ENCODE data around the gene VAV1. TPM values are rescaled to one million over a fixed set of nuclear protein-coding genes. Genes with fewer than 3 reads are reported as not detected.

The VAV1 gene
- total and polyA plus RNA-seq, 2 donors (not counting 3 experiments of a cell fraction or from before 2014, with no cell fraction given), result not detected

DNA sequence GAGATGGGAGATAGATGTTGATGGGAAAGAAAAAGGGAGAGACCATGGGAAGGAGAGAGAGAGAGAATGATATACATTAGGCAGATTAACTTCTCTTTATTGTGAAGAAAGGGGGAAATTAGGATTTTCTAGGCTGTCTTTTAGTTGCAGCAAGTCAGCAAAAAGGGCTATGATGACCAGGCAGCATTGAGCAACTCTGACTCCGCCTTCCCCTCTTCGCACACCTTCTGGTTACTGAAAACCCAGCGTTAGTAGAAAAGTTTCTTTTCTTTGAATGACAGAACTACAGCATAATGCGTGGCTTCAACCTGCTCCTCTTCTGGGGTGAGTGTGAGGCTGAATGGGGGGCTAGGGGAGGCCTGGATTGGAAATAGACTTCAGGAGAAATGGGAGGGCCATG, 114.8 kb downstream of the VAV1 start, which contains the start of gene ADGRE1:
Gene ADGRE1, plus strand, starts transcription at position 264 of the 400 bp plus-strand sequence. Its CDS starts 30 bp downstream, at position 294.
- DNase-seq (ENCODE audit: low read depth, low spot score) (no peak), FAIRE-seq (no peak)
- H3K79me2 ChIP-seq (ENCODE audit: control insufficient read depth, insufficient read depth, low read length), result no peaks in the 10 kb centered on the region
- TF ChIP-seq POLR2A (IDR thresholded peaks at IDR 0.05; ENCODE audit: low read depth, low read length), result no peak
- TF ChIP-seq POLR2AphosphoS5 (IDR thresholded peaks at IDR 0.05; ENCODE audit: insufficient read depth, low read depth, low read length), result no peak
- TF ChIP-seq JUN (IDR thresholded peaks at IDR 0.05; ENCODE audit: borderline replicate concordance, insufficient read depth, insufficient read length, low read depth), result no peak
- TF ChIP-seq, protein P1, sequence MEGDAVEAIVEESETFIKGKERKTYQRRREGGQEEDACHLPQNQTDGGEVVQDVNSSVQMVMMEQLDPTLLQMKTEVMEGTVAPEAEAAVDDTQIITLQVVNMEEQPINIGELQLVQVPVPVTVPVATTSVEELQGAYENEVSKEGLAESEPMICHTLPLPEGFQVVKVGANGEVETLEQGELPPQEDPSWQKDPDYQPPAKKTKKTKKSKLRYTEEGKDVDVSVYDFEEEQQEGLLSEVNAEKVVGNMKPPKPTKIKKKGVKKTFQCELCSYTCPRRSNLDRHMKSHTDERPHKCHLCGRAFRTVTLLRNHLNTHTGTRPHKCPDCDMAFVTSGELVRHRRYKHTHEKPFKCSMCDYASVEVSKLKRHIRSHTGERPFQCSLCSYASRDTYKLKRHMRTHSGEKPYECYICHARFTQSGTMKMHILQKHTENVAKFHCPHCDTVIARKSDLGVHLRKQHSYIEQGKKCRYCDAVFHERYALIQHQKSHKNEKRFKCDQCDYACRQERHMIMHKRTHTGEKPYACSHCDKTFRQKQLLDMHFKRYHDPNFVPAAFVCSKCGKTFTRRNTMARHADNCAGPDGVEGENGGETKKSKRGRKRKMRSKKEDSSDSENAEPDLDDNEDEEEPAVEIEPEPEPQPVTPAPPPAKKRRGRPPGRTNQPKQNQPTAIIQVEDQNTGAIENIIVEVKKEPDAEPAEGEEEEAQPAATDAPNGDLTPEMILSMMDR (IDR thresholded peaks at IDR 0.05; ENCODE audit: extremely low read depth in 1 of 2, insufficient read depth in 1 of 2, low read depth in 1 of 2, low read length in 2 of 2), result no peak
- TF ChIP-seq FOS (IDR thresholded peaks at IDR 0.05; ENCODE audit: borderline replicate concordance, insufficient read depth, low read length), result no peak
- TF ChIP-seq EZH2 (IDR thresholded peaks at IDR 0.05; ENCODE audit: borderline replicate concordance, low read depth, low read length, severe bottlenecking), result no peak
- no peak for TF ChIP-seq MYC (IDR thresholded peaks at IDR 0.05; ENCODE audit: low read depth, low read length)
- TF ChIP-seq, protein P2, sequence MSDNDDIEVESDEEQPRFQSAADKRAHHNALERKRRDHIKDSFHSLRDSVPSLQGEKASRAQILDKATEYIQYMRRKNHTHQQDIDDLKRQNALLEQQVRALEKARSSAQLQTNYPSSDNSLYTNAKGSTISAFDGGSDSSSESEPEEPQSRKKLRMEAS (IDR thresholded peaks at IDR 0.05; ENCODE audit: insufficient read depth, insufficient read length), result no peak
- TF ChIP-seq GATA2 (IDR thresholded peaks at IDR 0.05; ENCODE audit: insufficient read depth, insufficient read length, low read depth, low read length), result no peak
- intact Hi-C loops (cut with micrococcal nuclease) (no loop called here), dilution Hi-C loops (cut with MboI; ENCODE audit: extremely low pct_ligation_motif_present, low sequenced_read_pairs) (no loop called here)
- H3K9ac ChIP-seq (replicated peaks; ENCODE audit: extremely low read depth, insufficient read depth, low read length), result no peak within 1 kb of the TSS
- POLR2A ChIA-PET, result no interaction called here
- H2AFZ ChIP-seq (ENCODE audit: low read depth, low read length), result no peak within 1 kb of the TSS
- H3K9me1 ChIP-seq (replicated peaks; ENCODE audit: control insufficient read depth, extremely low read depth, insufficient read depth, low read length), result no peaks in the 10 kb centered on the region
- no peaks in the 10 kb centered on the region for H3K36me3 ChIP-seq (ENCODE audit: control insufficient read depth in 2 of 2, extremely low read depth in 1 of 2, insufficient read depth in 2 of 2, low read length in 2 of 2)
- BruUV-seq (replicated peaks), result no TSS peak
- no peaks in the 10 kb centered on the region for H4K20me1 ChIP-seq (replicated peaks; ENCODE audit: control insufficient read depth, extremely low read depth, insufficient read depth, low read length)
- CTCF ChIA-PET, result interaction anchor here (1.3 kb wide), 1 partner anchor 24 kb away, joined by 3 read pairs; no protein-coding TSS in a partner anchor
- no peaks in the 10 kb centered on the region for H3K4me1 ChIP-seq (ENCODE audit: control insufficient read depth, extremely low read depth, insufficient read depth, low read length)
- no peaks in the 10 kb centered on the region for H3K9me3 ChIP-seq (replicated peaks; ENCODE audit: control insufficient read depth, insufficient read depth, low read length)
- no peak within 1 kb of the TSS for H3K27ac ChIP-seq (ENCODE audit: insufficient read depth, low read depth, low read length)
- no peak within 1 kb of the TSS for H3K4me2 ChIP-seq (ENCODE audit: insufficient read depth, low read length)
- no peak within 1 kb of the TSS for H3K4me3 ChIP-seq (replicated peaks in 1 of 3; ENCODE audit: insufficient read depth in 1 of 3, low read depth in 1 of 3, low read length in 3 of 3)
- no peaks in the 10 kb centered on the region for H3K27me3 ChIP-seq (ENCODE audit: control insufficient read depth in 2 of 2, insufficient read depth in 2 of 2, low read length in 2 of 2)
